Ovary (tissue), 9 donors: Measurements from ENCODE around the gene FAM24B. TPM values are rescaled to one million over a fixed set of nuclear protein-coding genes. Genes with fewer than 3 reads are reported as not detected.
"Not testable (repeated sequence)": the region's sequence is repeated elsewhere in the genome, so short reads cannot be mapped to it uniquely, and the experiment has no call there.

Experiments used
- DNase-seq, 5 donors: peaks; one replicate each; pipeline ENCODE4 v3.0.0-alpha.2; 2019 to 2020
- H3K27ac ChIP-seq, 2 donors: fragments of 200-600 bp; one replicate each; pipeline versions ENCODE4 v1.5.1 to v1.8.0; 2019 to 2022
- H3K27me3 ChIP-seq: fragments of 200-600 bp; one replicate; pipeline ENCODE4 v1.8.0; 2022
- H3K36me3 ChIP-seq: fragments of 200-600 bp; sonication (generic); one replicate; pipeline ENCODE4 v1.5.1; 2019
- H3K4me1 ChIP-seq: one replicate; pipeline ENCODE4 v1.8.1; 2013; ENCODE audit warnings: mild to moderate bottlenecking, moderate library complexity; ENCODE audit not compliant: insufficient read depth
- H3K4me3 ChIP-seq: fragments of 200-600 bp; sonication (generic); one replicate; pipeline ENCODE4 v1.5.1; 2017
- H3K9me3 ChIP-seq, 2 donors: fragments of 200-600 bp in 1 of 2; sonication (generic) in 1 of 2; one replicate each; pipeline versions ENCODE4 v1.5.1 to v1.8.1; 2013 to 2019; ENCODE audit warnings: mild to moderate bottlenecking in 1 of 2, moderate library complexity in 1 of 2
- CTCF ChIP-seq, 3 donors: fragments of 450-650 bp in 2 of 3; fragments of 200-600 bp in 1 of 3; IDR thresholded peaks; one replicate each; pipeline versions ENCODE4 v1.5.1 to v1.8.0; 2016 to 2022; ENCODE audit warnings: antibody characterized with exemption in 3 of 3, mild to moderate bottlenecking in 1 of 3
- EP300 ChIP-seq: sonication (generic); formaldehyde crosslinking; IDR thresholded peaks from one replicate; pipeline ENCODE4 v1.6.1; 2017; ENCODE audit warnings: antibody characterized with exemption
- POLR2A ChIP-seq: fragments of 450-650 bp; IDR thresholded peaks from one replicate; pipeline ENCODE4 v1.6.1; 2017; ENCODE audit warnings: antibody characterized with exemption, mild to moderate bottlenecking, moderate library complexity
- whole genome bisulfite sequencing, 3 donors: extraction: QIAGEN DNeasy Blood & Tissue Kit in 1 of 3; methylation state at CpG; one replicate each; pipeline versions ENCODE4 v1.1.5 to v1.1.7; 2013 to 2017; 5-methylcytosine and 5-hydroxymethylcytosine counted together
- intact Hi-C, 4 donors: fragments of 100-400 bp; cut with DNase I; formaldehyde crosslinking; loops; one replicate each; pipeline versions ENCODE4 v1.11.0 to v1.15.1; 2022 to 2023
- polyA plus RNA-seq, 2 donors: library from polyadenylated mRNA; stranded (reverse); fragments of 200-250 nt in 1 of 2; fragments of 350-450 nt in 1 of 2; fragmentation: Illumina TruSeq in 1 of 2; extraction: RNeasy Lipid Tissue Mini Kit (QIAGEN cat#74804) in 1 of 2; gene quantifications; one replicate each; pipeline ENCODE4 v1.2.3, GENCODE V29; 2013 to 2014
- total RNA-seq, 7 donors: library from RNA; depleted of rRNA in 2 of 7; stranded (reverse); fragments of >200 nt in 2 of 7; fragmentation: NEBNext Ultra II Directional in 3 of 7; extraction: Animal tissue kit (Norgen Biotek cat#: 25700) in 3 of 7; gene quantifications; one replicate each; pipeline versions ENCODE4 v1.1.0 to v1.2.4, GENCODE V29; 2016 to 2023
- donor health status: DM: no; HTN: no; CAD: no; lungs with moderate emphysema.
- donor health status: DM: no; HTN: no; CAD: no.
- donor health status: Bipolar disorder and iron deficiency.
- donor health status: DM: yes; HTN: yes; CAD: no.
- donor health status: DM: no; HTN: no; CAD: no.
- donor health status: DM: yes; HTN: yes; CAD: no.

FAM24B gene
- total and polyA plus RNA-seq, 9 donors, result 1.8 to 4.2 (median 2.8) TPM

- no peaks in the 10 kb centered on the region for H3K9me3 ChIP-seq
- DNase-seq, result no peak
- no peak overlapping the region for H3K27ac ChIP-seq
- no peaks in the 10 kb centered on the region for H3K36me3 ChIP-seq
- no peak overlapping the region for H3K4me3 ChIP-seq
- peaks cover 2% of the 10 kb centered on the region for H3K4me1 ChIP-seq
- TF ChIP-seq POLR2A (no peak), EP300 (no peak), CTCF (IDR thresholded peaks at IDR 0.05) (no peak)
- 74 to 89% (median 77%) methylated on average over 1 of the region's 1 CpG for WGBS, 3 donors
- H3K27me3 ChIP-seq, result no peaks in the 10 kb centered on the region
- intact Hi-C loops, result no loop called here
Measured at GRCh38 chr10:122877264-122877663, 2.1 kb downstream of the FAM24B start.

GRCh38 chr10:122876467-122876855 lies 2.9 kb downstream of the FAM24B start:
- Histone ChIP-seq H3K36me3 (no peaks in the 10 kb centered on the region), H3K27me3 (no peaks in the 10 kb centered on the region), H3K9me3 (no peaks in the 10 kb centered on the region), H3K27ac (no peak overlapping the region), H3K4me3 (no peak overlapping the region), H3K4me1 (peaks cover 2% of the 10 kb centered on the region)
- DNase-seq, result no peak
- TF ChIP-seq POLR2A (no peak), CTCF (IDR thresholded peaks at IDR 0.05) (no peak), EP300 (no peak)
- intact Hi-C loops, result no loop called here
- 78 to 92% (median 88%) methylated on average over 1 of the region's 1 CpG for WGBS, 3 donors

GRCh38 chr10:122875843-122876466 lies 3.4 kb downstream of the FAM24B start:
- no peak for TF ChIP-seq CTCF (IDR thresholded peaks at IDR 0.05)
- no peak for TF ChIP-seq POLR2A
- no peak for TF ChIP-seq EP300
- Histone ChIP-seq H3K4me1 (peaks cover 2% of the 10 kb centered on the region), H3K9me3 (no peaks in the 10 kb centered on the region), H3K4me3 (no peak overlapping the region), H3K36me3 (no peaks in the 10 kb centered on the region), H3K27ac (no peak overlapping the region), H3K27me3 (no peaks in the 10 kb centered on the region)
- 42 to 47% (median 47%) methylated on average over 6 of the region's 6 CpGs for WGBS, 3 donors
- intact Hi-C loops, result no loop called here
- no peak for DNase-seq

- intact Hi-C loops, H3K4me3 ChIP-seq, H3K9me3 ChIP-seq, H3K27me3 ChIP-seq, H3K4me1 ChIP-seq, H3K36me3 ChIP-seq, H3K27ac ChIP-seq, DNase-seq: not testable (repeated sequence)
- 92 to 95% (median 95%) methylated on average over 1 to 2 of the region's 2 CpGs for WGBS, 3 donors
Measured at GRCh38 chr10:122871947-122872346, 7.4 kb downstream of the FAM24B start.

GRCh38 chr10:122868768-122869167 lies 10.6 kb downstream of the FAM24B start:
- intact Hi-C loops, H3K9me3 ChIP-seq, DNase-seq, H3K27ac ChIP-seq, H3K4me3 ChIP-seq, H3K27me3 ChIP-seq, H3K4me1 ChIP-seq, H3K36me3 ChIP-seq: not testable (repeated sequence)
- WGBS, 3 donors, result 77 to 90% (median 86%) methylated on average over 1 to 2 of the region's 2 CpGs

GRCh38 chr10:122866757-122867482 lies 12.5 kb downstream of the FAM24B start:
- H3K9me3 ChIP-seq, H3K27ac ChIP-seq: not testable (repeated sequence)
- 85 to 91% (median 88%) methylated on average over 3 of the region's 3 CpGs for WGBS, 3 donors

More at GRCh38 chr10:122866757-122867482, 12.5 kb downstream of the FAM24B start:
- H3K27me3 ChIP-seq, H3K36me3 ChIP-seq, H3K4me1 ChIP-seq, DNase-seq, intact Hi-C loops, H3K4me3 ChIP-seq: not testable (repeated sequence)
